Fibroblast of villous mesenchyme (primary cell): Measurements from ENCODE around the gene PRKCE. TPM values are rescaled to one million over a fixed set of nuclear protein-coding genes. Genes with fewer than 3 reads are reported as not detected.
A peak's percentile ranks its signal among the peaks of the same experiment; 100 is the strongest.

Experiments used
- DNase-seq: peaks from one replicate; pipeline ENCODE4 v3.0.0-alpha.2; 2010; ENCODE audit warnings: low read depth
- H3K4me3 ChIP-seq: 2 replicates; pipeline ENCODE4 v1.5.1; 2011; ENCODE audit warnings: low read depth, mild to moderate bottlenecking, low read length
- total RNA-seq: library from RNA; depleted of rRNA; stranded (reverse); fragments of >200 nt; gene quantifications from 2 replicates; pipeline ENCODE4 v1.2.3, GENCODE V29; 2012
- TF ChIP-seq, protein P1 (sequence below): IDR thresholded peaks from 2 replicates; pipeline ENCODE4 v1.5.1; 2012; ENCODE audit warnings: low read depth, mild to moderate bottlenecking, low read length; ENCODE audit not compliant: insufficient read depth

The PRKCE gene
- total RNA-seq, 1 donor, result 27.2 TPM

GRCh38 chr2:45923701-45924100, 272.2 kb downstream of the PRKCE start:
- no peak for DNase-seq
- no peak overlapping the region for H3K4me3 ChIP-seq
- TF ChIP-seq, protein P1, sequence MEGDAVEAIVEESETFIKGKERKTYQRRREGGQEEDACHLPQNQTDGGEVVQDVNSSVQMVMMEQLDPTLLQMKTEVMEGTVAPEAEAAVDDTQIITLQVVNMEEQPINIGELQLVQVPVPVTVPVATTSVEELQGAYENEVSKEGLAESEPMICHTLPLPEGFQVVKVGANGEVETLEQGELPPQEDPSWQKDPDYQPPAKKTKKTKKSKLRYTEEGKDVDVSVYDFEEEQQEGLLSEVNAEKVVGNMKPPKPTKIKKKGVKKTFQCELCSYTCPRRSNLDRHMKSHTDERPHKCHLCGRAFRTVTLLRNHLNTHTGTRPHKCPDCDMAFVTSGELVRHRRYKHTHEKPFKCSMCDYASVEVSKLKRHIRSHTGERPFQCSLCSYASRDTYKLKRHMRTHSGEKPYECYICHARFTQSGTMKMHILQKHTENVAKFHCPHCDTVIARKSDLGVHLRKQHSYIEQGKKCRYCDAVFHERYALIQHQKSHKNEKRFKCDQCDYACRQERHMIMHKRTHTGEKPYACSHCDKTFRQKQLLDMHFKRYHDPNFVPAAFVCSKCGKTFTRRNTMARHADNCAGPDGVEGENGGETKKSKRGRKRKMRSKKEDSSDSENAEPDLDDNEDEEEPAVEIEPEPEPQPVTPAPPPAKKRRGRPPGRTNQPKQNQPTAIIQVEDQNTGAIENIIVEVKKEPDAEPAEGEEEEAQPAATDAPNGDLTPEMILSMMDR, result no peak

GRCh38 chr2:45925026-45925425, 273.6 kb downstream of the PRKCE start:
- TF ChIP-seq, protein P1, result no peak
- H3K4me3 ChIP-seq, result no peak overlapping the region
- no peak for DNase-seq

DNA sequence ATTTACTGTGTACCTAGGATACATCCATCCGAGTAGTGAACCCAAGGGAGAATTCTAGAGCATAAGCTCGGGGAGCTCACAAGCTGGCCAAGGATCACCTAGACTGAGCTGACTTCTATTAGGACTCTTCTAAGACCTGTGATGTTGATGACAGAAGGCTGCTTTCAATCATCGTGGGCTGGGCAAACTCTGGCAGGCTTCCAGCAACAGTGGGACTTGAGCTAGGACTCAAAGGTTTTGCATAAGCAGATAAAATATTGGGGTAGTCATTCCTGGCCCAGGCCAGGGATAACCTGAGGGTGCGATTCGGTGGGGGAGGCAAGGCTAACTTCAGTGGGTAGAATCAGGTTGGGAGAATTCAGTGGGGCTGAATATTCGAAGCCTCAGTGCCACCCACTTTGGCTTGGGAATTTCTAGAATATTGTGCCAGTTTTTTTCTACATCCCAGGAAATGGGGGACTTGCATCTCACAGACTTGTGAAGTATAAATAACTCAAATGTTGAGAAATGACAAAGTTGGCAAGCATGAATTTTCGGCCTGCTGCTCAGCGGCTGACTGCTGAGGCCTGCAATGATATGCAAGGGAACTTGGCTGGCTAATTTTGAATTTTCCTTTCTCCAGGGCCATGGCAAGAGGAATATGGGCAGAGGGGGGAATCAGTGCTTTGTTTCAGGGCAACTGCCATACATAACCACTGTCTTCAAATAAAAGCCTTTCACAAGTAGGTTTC, 274.3 kb downstream of the PRKCE start:
- no peak for DNase-seq
- H3K4me3 ChIP-seq, result no peak overlapping the region
- TF ChIP-seq, protein P1, result no peak

DNA sequence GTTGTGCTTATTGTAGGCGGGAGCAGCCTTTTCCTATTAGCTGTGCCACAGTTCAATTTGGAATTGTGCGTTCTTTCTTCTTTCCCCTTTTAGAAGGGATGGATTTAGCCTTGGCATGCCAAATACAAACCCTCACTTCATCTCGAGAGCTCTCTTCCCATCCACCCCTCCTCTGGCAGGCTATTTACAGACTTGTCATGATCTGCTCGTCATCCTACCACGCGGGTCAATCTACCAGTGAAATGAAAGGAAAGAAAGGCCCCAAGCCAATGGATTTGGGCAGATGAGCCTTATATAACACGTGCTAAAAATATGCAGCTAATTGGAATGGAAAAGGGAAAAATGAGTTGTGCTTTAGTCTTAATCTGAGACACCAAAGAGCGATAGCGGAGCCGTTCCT, 277.5 kb downstream of the PRKCE start:
- no peak for DNase-seq
- H3K4me3 ChIP-seq, result no peak overlapping the region
- TF ChIP-seq, protein P1, result no peak

- DNase-seq, result no peak
- TF ChIP-seq, protein P1, result no peak
- no peak overlapping the region for H3K4me3 ChIP-seq
These were observed 278.4 kb downstream of the PRKCE start for GRCh38 chr2:45929674-45930395.

DNA sequence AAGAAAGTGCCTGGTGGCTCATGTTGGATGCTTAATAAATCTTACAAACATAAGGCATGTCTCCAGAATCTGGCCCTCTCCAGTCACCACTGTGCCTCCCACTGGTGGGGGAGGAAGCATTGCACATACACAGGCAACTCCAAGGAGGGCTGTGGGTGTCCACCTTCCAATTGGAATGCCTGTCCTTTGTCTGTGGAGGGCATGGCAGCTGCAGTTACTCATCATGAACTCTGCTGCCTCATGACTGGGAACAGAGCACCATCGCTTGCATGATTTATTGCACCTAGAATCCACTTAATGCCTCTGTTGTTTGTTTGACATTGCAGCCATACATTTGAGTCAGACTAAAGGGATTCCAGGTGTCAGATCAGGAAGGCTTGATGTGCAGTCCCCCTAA, 278.9 kb downstream of the PRKCE start:
- peak; percentile 73 for DNase-seq
- TF ChIP-seq, protein P1, result no peak
- no peak overlapping the region for H3K4me3 ChIP-seq
